Measurements from ENCODE around the gene PLEKHG4.
A peak's percentile ranks its signal among the peaks of the same experiment; 100 is the strongest.

Gene PLEKHG4

GRCh38 chr16:67238806-67239470 is 40.4 kb upstream of the PLEKHG4 start:
- no peak for DNase-seq (ENCODE audit: low spot score)

GRCh38 chr16:67240506-67240905 is 38.8 kb upstream of the PLEKHG4 start:
- CTCF ChIA-PET = no interaction called here
- peak overlapping the region; percentile 92 for H3K27ac ChIP-seq
- TF ChIP-seq CTCF (conservative IDR thresholded peaks at IDR 0.05; ENCODE audit: low read depth) = no peak
- POLR2A ChIA-PET (ENCODE audit: low non-redundant PET) = no interaction called here
- DNase-seq (ENCODE audit: low spot score) = no peak

More at GRCh38 chr16:67238806-67239470, 40.4 kb upstream of the PLEKHG4 start:
- no peak for TF ChIP-seq CTCF (conservative IDR thresholded peaks at IDR 0.05; ENCODE audit: low read depth)
- H3K27ac ChIP-seq = peak overlapping the region; percentile 92
- CTCF ChIA-PET = interaction anchor here (0.6 kb wide), 1 partner anchor 58 kb away, joined by 3 read pairs; no protein-coding TSS in a partner anchor
- POLR2A ChIA-PET (ENCODE audit: low non-redundant PET) = no interaction called here

- H3K27ac ChIP-seq = peak overlapping the region; percentile 92
- peak; percentile 84 for DNase-seq (ENCODE audit: low spot score)
- no peak for TF ChIP-seq CTCF (conservative IDR thresholded peaks at IDR 0.05; ENCODE audit: low read depth)
- POLR2A ChIA-PET (ENCODE audit: low non-redundant PET) = no interaction called here
- CTCF ChIA-PET = interaction anchor here (0.6 to 1.1 kb wide), 3 partner anchors 38 to 162 kb away, joined by 4 to 5 read pairs (median 4); partner anchors contain the start of gene PLEKHG4
These were observed 38.1 kb upstream of the PLEKHG4 start for GRCh38 chr16:67241008-67241900.

- no peak for DNase-seq (ENCODE audit: low spot score)
- POLR2A ChIA-PET (ENCODE audit: low non-redundant PET) = no interaction called here
- TF ChIP-seq CTCF (conservative IDR thresholded peaks at IDR 0.05; ENCODE audit: low read depth) = no peak
- CTCF ChIA-PET = interaction anchor here (1.1 kb wide), 1 partner anchor 57 kb away, joined by 4 read pairs; no protein-coding TSS in a partner anchor
- H3K27ac ChIP-seq = peak overlapping the region; percentile 92
These were observed 37.1 kb upstream of the PLEKHG4 start for GRCh38 chr16:67242138-67242730.

GRCh38 chr16:67243481-67243880 is 35.9 kb upstream of the PLEKHG4 start:
- no peak for TF ChIP-seq CTCF (conservative IDR thresholded peaks at IDR 0.05; ENCODE audit: low read depth)
- peak overlapping the region; percentile 92 for H3K27ac ChIP-seq
- ChIA-PET CTCF (no interaction called here), POLR2A (ENCODE audit: low non-redundant PET) (no interaction called here)
- DNase-seq (ENCODE audit: low spot score) = no peak

Data from RWPE1 (cell line).